GM03348 (cell line): ENCODE results near the gene RNF39.
A peak's percentile ranks its signal among the peaks of the same experiment; 100 is the strongest.
"Not testable (repeated sequence)": the region's sequence is repeated elsewhere in the genome, so short reads cannot be mapped to it uniquely, and the experiment has no call there.

Experiments used
- DNase-seq: peaks from one replicate; pipeline ENCODE4 v3.0.0; 2012; ENCODE audit warnings: low spot score

Gene RNF39, protein sequence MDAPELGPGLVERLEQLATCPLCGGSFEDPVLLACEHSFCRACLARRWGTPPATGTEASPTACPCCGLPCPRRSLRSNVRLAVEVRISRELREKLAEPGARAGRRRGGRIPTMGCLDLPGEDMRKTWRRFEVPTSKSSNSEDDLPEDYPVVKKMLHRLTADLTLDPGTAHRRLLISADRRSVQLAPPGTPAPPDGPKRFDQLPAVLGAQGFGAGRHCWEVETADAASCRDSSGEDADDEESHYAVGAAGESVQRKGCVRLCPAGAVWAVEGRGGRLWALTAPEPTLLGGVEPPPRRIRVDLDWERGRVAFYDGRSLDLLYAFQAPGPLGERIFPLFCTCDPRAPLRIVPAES

DNA sequence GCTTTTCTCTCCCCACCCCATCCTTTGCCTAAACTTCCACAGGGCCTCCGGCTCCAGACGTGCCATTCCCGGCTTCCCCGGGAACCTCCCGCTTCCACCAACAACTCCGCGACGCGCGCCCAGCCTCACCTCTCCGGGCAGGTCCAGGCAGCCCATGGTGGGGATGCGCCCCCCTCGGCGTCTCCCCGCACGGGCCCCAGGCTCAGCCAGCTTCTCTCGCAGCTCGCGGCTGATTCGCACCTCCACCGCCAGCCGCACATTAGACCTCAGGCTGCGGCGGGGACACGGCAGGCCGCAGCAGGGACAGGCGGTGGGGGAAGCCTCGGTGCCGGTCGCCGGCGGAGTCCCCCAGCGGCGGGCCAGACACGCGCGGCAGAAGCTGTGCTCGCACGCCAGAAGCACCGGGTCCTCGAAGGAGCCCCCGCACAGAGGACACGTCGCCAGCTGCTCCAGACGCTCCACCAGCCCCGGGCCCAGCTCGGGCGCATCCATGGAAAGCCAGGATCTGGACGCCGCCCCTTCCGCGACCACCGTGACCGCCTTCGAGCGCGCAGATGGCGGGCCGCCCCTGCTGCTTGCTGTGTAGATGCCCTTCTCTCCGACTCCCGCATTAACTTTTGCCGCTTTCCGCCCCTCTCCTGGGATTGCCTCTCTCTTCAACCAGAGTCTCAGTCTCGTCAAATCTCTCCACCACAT is at the start of gene RNF39:
RNF39 (minus strand) TSS at position 676 of the 696 bp plus-strand sequence; CDS start at position 492, 184 bp downstream.
- DNase-seq = peak; percentile 18

- DNase-seq = no peak
These were observed 46.9 kb upstream of the RNF39 start for GRCh38 chr6:30122515-30122914.

- no peak for DNase-seq
These were observed 46.1 kb upstream of the RNF39 start for GRCh38 chr6:30121446-30122366.

- DNase-seq = not testable (repeated sequence)
These were observed 43.1 kb upstream of the RNF39 start for GRCh38 chr6:30118691-30119090.

GRCh38 chr6:30116724-30117123 is 41.2 kb upstream of the RNF39 start:
- DNase-seq = no peak

DNA sequence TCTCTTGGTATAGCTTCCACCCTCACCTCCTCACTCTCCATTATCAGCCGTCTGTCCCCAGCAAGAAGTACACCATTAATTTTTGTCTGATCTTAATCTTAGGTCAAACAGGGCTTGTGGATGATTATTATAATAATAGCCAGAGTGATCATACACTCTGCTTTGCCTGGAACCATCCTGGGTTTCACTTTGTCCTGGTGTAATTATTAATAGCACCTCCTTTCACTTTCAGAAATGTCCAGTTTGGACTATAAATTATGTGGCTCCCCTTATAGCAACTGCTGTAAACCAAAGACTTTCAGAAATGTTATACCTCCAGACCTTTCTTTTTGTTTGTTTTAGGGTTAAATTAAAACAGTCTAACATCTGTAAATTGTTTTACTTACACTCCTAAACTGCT is 38.3 kb upstream of the RNF39 start:
- no peak for DNase-seq

GRCh38 chr6:30113003-30113759 is 37.6 kb upstream of the RNF39 start, which contains the start of gene TRIM31:
TRIM31 (minus strand) TSS chr6:30113090; CDS start chr6:30112805, 285 bp downstream.
- DNase-seq = no peak

DNA sequence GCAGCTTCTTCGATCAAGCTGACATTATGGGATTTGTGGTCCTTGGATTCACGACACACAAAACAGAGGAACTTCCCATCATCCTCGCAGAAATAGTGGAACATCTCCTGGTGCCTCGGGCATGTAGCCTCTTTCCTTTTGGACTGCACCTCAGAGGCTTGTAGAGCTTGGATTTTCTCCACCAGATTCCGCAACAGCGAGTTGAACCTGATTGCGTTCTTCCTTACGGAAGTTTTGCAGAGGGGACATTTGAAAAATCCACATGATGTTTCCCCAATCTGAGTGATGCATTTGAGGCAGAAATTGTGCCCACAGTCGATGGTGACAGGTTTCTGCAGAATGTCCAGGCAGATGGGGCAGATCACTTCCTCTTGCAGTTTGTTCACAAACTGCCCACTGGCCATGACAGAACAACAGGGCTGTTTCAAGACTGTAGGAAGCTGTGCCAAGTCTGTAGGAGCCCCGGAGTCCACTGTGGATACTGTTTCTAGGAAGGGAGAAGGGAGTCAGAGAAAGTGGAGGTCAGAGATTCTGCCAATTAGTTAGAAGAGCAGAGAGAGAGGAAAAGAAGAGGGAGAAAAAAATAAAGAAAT is 36.9 kb upstream of the RNF39 start:
- no peak for DNase-seq

DNA sequence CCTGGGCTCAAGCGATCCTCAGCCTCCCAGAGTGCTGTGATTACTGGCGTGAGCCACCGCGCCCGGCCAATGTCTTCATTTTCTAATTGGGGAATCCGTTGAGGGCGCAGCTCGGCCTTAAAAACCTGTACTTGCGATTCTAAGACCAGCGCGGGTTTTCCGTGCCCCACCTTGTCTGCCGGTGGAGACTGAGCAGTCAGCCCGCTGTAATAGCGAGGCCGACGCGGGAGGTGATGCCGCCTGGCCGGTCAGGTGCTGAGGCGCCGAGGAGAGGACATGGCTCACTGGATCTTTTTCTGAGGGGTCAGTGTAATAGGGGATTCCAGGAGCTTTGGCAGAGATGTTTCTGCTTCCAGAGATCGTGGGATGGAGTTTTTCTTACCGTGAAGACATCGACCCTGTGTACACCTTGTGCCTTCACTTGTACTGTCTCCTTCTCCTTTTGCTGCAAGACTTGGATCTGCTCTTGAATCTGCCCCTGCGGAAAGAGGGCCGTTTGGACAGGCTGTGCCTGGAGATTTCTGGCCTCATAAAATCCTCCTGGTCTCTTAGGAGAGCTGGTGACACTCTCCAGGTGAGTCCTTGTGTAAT is 35.8 kb upstream of the RNF39 start:
- DNase-seq = no peak

- no peak for DNase-seq
These were observed 29.1 kb upstream of the RNF39 start for GRCh38 chr6:30104661-30105060.

- no peak for DNase-seq
These were observed 28.3 kb upstream of the RNF39 start for GRCh38 chr6:30103872-30104179.

- DNase-seq = peak; percentile 90
These were observed 27.7 kb upstream of the RNF39 start for GRCh38 chr6:30102970-30103871.

DNA sequence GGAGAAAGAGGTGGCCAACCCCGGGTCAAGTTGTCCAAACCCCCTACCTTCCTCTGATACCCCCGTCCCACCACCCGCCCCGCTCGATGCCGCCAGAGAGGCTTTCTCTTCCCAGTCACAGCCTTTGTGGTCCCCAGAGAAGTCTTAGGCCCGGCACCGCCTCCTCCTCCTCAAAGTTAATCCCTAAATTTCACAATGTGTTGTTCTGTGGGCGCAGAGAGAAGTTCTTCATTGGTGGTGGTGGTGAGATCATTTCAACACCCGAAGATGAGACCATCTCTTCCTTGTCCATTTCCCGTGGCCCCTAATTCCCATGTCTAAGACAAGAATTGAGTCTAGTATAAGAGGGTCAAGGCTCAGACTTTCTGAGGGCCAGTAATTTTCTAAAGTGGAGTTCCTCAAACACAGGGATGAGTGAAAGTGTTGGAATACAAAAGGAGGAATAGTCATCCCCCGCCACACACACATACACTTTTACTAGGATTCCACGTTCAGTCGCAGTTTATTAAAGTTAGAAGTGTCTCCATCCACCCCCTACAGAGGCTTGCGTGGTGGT is 26.9 kb upstream of the RNF39 start:
- peak; percentile 63 for DNase-seq

DNA sequence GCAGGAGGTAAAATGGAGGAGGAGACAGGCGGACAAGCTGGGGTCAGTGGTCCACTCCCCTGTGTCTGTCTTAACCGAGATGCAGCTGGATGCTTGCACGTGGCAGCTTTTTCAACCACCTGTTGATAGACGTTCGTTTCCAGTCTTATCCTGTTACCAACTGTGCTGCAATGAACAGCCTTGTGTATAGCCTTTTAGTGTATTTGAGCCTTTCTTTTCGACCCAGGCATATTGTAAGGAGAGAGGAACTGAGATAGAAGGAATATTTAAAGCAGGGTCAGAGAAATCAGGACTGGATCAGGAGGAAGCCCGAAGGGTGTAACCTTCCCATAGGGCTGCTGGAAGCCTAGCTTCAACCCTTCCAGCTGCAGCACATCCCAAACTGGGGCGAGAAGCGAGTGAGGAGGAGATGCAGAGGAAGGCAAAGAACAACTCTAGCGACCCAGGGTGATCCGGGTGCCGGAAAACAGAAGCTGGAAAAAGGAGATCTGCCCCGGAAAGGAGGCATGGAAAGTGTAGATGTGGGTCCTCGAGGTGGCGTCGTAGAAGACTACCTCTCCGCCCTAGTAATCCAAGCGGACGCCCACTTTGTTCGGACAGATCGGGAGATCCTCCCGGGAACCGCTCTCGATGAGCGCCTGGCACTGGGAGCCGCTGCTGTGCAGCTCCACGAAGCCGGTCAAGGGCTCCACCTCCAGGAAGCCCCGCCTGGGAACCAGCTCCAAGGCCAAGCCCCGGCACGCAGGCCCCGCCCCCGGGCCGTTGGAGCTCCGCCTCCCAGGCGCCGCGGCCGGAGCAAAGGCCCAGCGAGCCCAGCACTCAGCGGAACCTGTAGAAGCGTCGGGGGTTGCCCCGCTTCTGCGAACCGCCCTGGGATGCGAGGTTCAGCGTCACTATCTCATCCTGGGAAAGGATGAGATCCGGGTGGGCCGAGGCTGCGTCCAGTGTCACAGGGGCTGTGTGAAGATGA is 26.2 kb upstream of the RNF39 start:
- DNase-seq = peak; percentile 96

- DNase-seq = peak; percentile 42
These were observed 25.2 kb upstream of the RNF39 start for GRCh38 chr6:30100585-30101443.

- no peak for DNase-seq
These were observed 24.6 kb upstream of the RNF39 start for GRCh38 chr6:30100154-30100553.
